Adrenal gland (tissue), 12 donors: ENCODE data around the gene SNX24. TPM values are rescaled to one million over a fixed set of nuclear protein-coding genes. Genes with fewer than 3 reads are reported as not detected.

Experiments used
- DNase-seq, 7 donors: peaks; one replicate each; pipeline ENCODE4 v3.0.0-alpha.2; 2019 to 2020
- H3K27ac ChIP-seq, 5 donors: fragments of 200-600 bp; sonication (generic) in 4 of 5; 1 replicate in 3 of 5; 2 replicates in 2 of 5; pipeline versions ENCODE4 v1.5.1 to v1.8.0; 2016 to 2020; ENCODE audit warnings: mild to moderate bottlenecking in 1 of 5
- H3K27me3 ChIP-seq: fragments of 200-600 bp; 2 replicates; pipeline ENCODE4 v1.8.0; 2021
- H3K36me3 ChIP-seq, 2 donors: fragments of 200-600 bp; replicated peaks in 1 of 2; 1 replicate in 1 of 2; 2 replicates in 1 of 2; pipeline versions ENCODE4 v1.5.1 to v1.8.0; 2018 to 2022
- H3K4me1 ChIP-seq, 2 donors: fragments of 200-600 bp; replicated peaks in 1 of 2; 1 replicate in 1 of 2; 2 replicates in 1 of 2; pipeline versions ENCODE4 v1.5.1 to v1.8.0; 2018 to 2021
- H3K4me3 ChIP-seq, 4 donors: fragments of 200-600 bp; sonication (generic) in 3 of 4; one replicate each; pipeline ENCODE4 v1.5.1; 2016 to 2018
- H3K9me3 ChIP-seq, 3 donors: fragments of 200-600 bp; sonication (generic) in 1 of 3; replicated peaks in 1 of 3; 1 replicate in 2 of 3; 2 replicates in 1 of 3; pipeline versions ENCODE4 v1.5.1 to v1.8.0; 2016 to 2021
- CTCF ChIP-seq, 6 experiments: fragments of 450-650 bp in 4 of 6; fragments of 200-600 bp in 2 of 6; sonication (generic) in 1 of 6; IDR thresholded peaks; 1 replicate in 5 of 6; 2 replicates in 1 of 6; pipeline versions ENCODE4 v1.5.1 to v1.8.0; 2016 to 2021; ENCODE audit warnings: antibody characterized with exemption in 6 of 6, mild to moderate bottlenecking in 2 of 6, moderate library complexity in 1 of 6
- POLR2A ChIP-seq, 2 donors: fragments of 450-650 bp; IDR thresholded peaks; one replicate each; pipeline ENCODE4 v1.6.1; 2017; ENCODE audit warnings: antibody characterized with exemption in 2 of 2, mild to moderate bottlenecking in 2 of 2, moderate library complexity in 1 of 2
- WGBS, 4 donors: extraction: QIAGEN DNeasy Blood & Tissue Kit in 2 of 4; methylation state at CpG; one replicate each; pipeline versions ENCODE4 v1.1.5 to v1.1.7; 2013 to 2017; 5-methylcytosine and 5-hydroxymethylcytosine counted together
- intact Hi-C, 2 donors: fragments of 100-400 bp; cut with DNase I; formaldehyde crosslinking; loops; one replicate each; pipeline versions ENCODE4 v1.14.1 to v1.15.0; 2022 to 2023
- polyA plus RNA-seq, 3 donors: library from polyadenylated mRNA; stranded (reverse); fragments of 200-250 nt in 2 of 3; fragments of 350-450 nt in 1 of 3; fragmentation: Illumina TruSeq in 1 of 3; extraction: RNeasy Lipid Tissue Mini Kit (QIAGEN cat#74804) in 1 of 3; gene quantifications; one replicate each; pipeline ENCODE4 v1.2.3, GENCODE V29; 2013 to 2014
- total RNA-seq, 9 donors: library from RNA; depleted of rRNA in 4 of 9; stranded (reverse); fragments of >200 nt in 4 of 9; fragments of 120-200 nt in 1 of 9; fragmentation: NEBNext Ultra II Directional in 1 of 9; extraction: Animal tissue kit (Norgen Biotek cat#: 25700) in 1 of 9; gene quantifications; one replicate each; pipeline versions ENCODE4 v1.1.0 to v1.2.4, GENCODE V29; 2013 to 2023
- donor health status: healthy with polysubstance abuse.
- donor health status: Bipolar disorder and iron deficiency.
- donor health status: DM: yes; HTN: yes; CAD: no.
- donor health status: DM: no; HTN: no; CAD: no.
- donor health status: DM: no; HTN: no; CAD: no.
- donor health status: DM: yes; HTN: yes; CAD: no.

Gene SNX24
- total and polyA plus RNA-seq, 12 donors: 5.0 to 28.2 (median 13.9) TPM

GRCh38 chr5:123033157-123033671, 187.8 kb downstream of the SNX24 start:
- Histone ChIP-seq H3K9me3 (no peaks in the 10 kb centered on the region), H3K4me1 (peaks cover 0 to 6% of the 10 kb centered on the region in 2 donors), H3K36me3 (no peaks in the 10 kb centered on the region), H3K27me3 (no peaks in the 10 kb centered on the region), H3K4me3 (no peak overlapping the region), H3K27ac (no peak overlapping the region)
- intact Hi-C loops: no loop called here
- no peak for DNase-seq
- 86 to 94% (median 88%) methylated on average over 6 of the region's 6 CpGs for WGBS, 4 donors
- TF ChIP-seq POLR2A (IDR thresholded peaks at IDR 0.05) (no peak), CTCF (IDR thresholded peaks at IDR 0.05) (no peak)

- TF ChIP-seq POLR2A (IDR thresholded peaks at IDR 0.05) (no peak), CTCF (IDR thresholded peaks at IDR 0.05) (no peak)
- 1 to 3% (median 2%) methylated on average over 17 to 27 of the region's 27 CpGs for WGBS, 4 donors
- Histone ChIP-seq H3K4me3 (peak overlapping the region; percentile 44 to 84 (median 55)), H3K4me1 (peaks cover 0 to 6% of the 10 kb centered on the region in 2 donors), H3K27ac (peak overlapping the region in 4 of 5 donors; percentile 79 to 94 (median 92)), H3K36me3 (no peaks in the 10 kb centered on the region), H3K27me3 (no peaks in the 10 kb centered on the region), H3K9me3 (no peaks in the 10 kb centered on the region)
- intact Hi-C loops: no loop called here
- peak; percentile 46 to 77 (median 63) for DNase-seq
These were observed 190.0 kb downstream of the SNX24 start for GRCh38 chr5:123035360-123035917.

GRCh38 chr5:123035918-123036390, 190.5 kb downstream of the SNX24 start:
- WGBS, 4 donors: 0% methylated on average over 2 to 40 of the region's 40 CpGs; no CpG with 5 or more reads in 1 of the 4 donors
- H3K27me3 ChIP-seq: no peaks in the 10 kb centered on the region
- no peaks in the 10 kb centered on the region for H3K36me3 ChIP-seq
- H3K4me3 ChIP-seq: peak overlapping the region; percentile 50 to 94 (median 72)
- TF ChIP-seq POLR2A (IDR thresholded peaks at IDR 0.05) (no peak), CTCF (IDR thresholded peaks at IDR 0.05) (no peak)
- H3K27ac ChIP-seq: peak overlapping the region; percentile 60 to 94 (median 90)
- intact Hi-C loops: no loop called here
- DNase-seq: peak in 6 of 7 donors; percentile 55 to 77 (median 68)
- no peaks in the 10 kb centered on the region for H3K9me3 ChIP-seq
- H3K4me1 ChIP-seq: peaks cover 0 to 6% of the 10 kb centered on the region in 2 donors

GRCh38 chr5:123036391-123037103, 191.1 kb downstream of the SNX24 start, which contains the start of gene PPIC:
PPIC (minus strand) TSS chr5:123036725; CDS start chr5:123036625, 100 bp downstream.
- peak; percentile 87 to 93 (median 88) for DNase-seq
- H3K27ac ChIP-seq: peak within 1 kb of the TSS; percentile 60 to 94 (median 90)
- TF ChIP-seq POLR2A (IDR thresholded peaks at IDR 0.05) (peak; percentile 46 to 86), CTCF (IDR thresholded peaks at IDR 0.05) (peak in 1 of 6 experiments; percentile 9)
- H3K9me3 ChIP-seq: no peaks in the 10 kb centered on the region
- peaks cover 0 to 6% of the 10 kb centered on the region in 2 donors for H3K4me1 ChIP-seq
- H3K27me3 ChIP-seq: no peaks in the 10 kb centered on the region
- H3K36me3 ChIP-seq: no peaks in the 10 kb centered on the region
- WGBS, 4 donors: 0 to 1% (median 0%) methylated on average over 10 to 84 of the region's 84 CpGs; no CpG with 5 or more reads in 1 of the 4 donors
- peak within 1 kb of the TSS; percentile 50 to 94 (median 72) for H3K4me3 ChIP-seq
- intact Hi-C loops: no loop called here
